Prostate gland (tissue), 2 donors: ENCODE measurements around the gene PDE6G. TPM values are rescaled to one million over a fixed set of nuclear protein-coding genes. Genes with fewer than 3 reads are reported as not detected.
"Not testable (repeated sequence)": the region's sequence is repeated elsewhere in the genome, so short reads cannot be mapped to it uniquely, and the experiment has no call there.

Experiments
- DNase-seq: peaks from one replicate; pipeline ENCODE4 v3.0.0-alpha.2; 2019; ENCODE audit warnings: low spot score
- H3K27ac ChIP-seq, 2 donors: fragments of 200-600 bp; sonication (generic); 2 replicates each; pipeline ENCODE4 v1.5.1; 2017 to 2019
- H3K27me3 ChIP-seq: fragments of 200-600 bp; sonication (generic); replicated peaks from 2 replicates; pipeline ENCODE4 v1.5.1; 2019; ENCODE audit not compliant: insufficient read depth
- H3K36me3 ChIP-seq, 2 donors: fragments of 200-600 bp; sonication (generic); 1 replicate in 1 of 2; 2 replicates in 1 of 2; pipeline versions ENCODE4 v1.5.1 to v1.8.1; 2017 to 2019
- H3K4me1 ChIP-seq: fragments of 200-600 bp; sonication (generic); replicated peaks from 2 replicates; pipeline ENCODE4 v1.5.1; 2019
- H3K4me3 ChIP-seq, 2 donors: fragments of 200-600 bp; sonication (generic); 2 replicates each; pipeline ENCODE4 v1.5.1; 2017 to 2019
- H3K9me3 ChIP-seq: fragments of 200-600 bp; sonication (generic); 2 replicates; pipeline ENCODE4 v1.5.1; 2017
- POLR2A ChIP-seq: fragments of 450-650 bp; IDR thresholded peaks from one replicate; pipeline ENCODE4 v1.6.1; 2016; ENCODE audit warnings: antibody characterized with exemption, mild to moderate bottlenecking
- POLR2AphosphoS5 ChIP-seq: sonication (generic); formaldehyde crosslinking; IDR thresholded peaks from one replicate; pipeline ENCODE4 v1.6.1; 2017; ENCODE audit warnings: antibody characterized with exemption
- WGBS: methylation state at CpG from one replicate; pipeline ENCODE4 v1.1.5; 2018; 5-methylcytosine and 5-hydroxymethylcytosine counted together
- intact Hi-C: fragments of 100-400 bp; cut with DNase I; formaldehyde crosslinking; loops from one replicate; pipeline ENCODE4 v1.14.2; 2022
- total RNA-seq, 2 donors: library from RNA; depleted of rRNA; stranded (reverse); fragments of >200 nt; gene quantifications; one replicate each; pipeline ENCODE4 v1.1.0, GENCODE V29; 2016
- TF ChIP-seq, protein P1 (sequence below), 4 experiments: fragments of 200-600 bp in 2 of 4; fragments of 450-650 bp in 2 of 4; sonication (generic) in 2 of 4; IDR thresholded peaks; 1 replicate in 3 of 4; 2 replicates in 1 of 4; pipeline ENCODE4 v1.5.1; 2016 to 2019; ENCODE audit warnings: antibody characterized with exemption in 4 of 4, mild to moderate bottlenecking in 2 of 4, moderate library complexity in 2 of 4

PDE6G gene
- total RNA-seq, 2 donors from 2014 or later = not detected

DNA sequence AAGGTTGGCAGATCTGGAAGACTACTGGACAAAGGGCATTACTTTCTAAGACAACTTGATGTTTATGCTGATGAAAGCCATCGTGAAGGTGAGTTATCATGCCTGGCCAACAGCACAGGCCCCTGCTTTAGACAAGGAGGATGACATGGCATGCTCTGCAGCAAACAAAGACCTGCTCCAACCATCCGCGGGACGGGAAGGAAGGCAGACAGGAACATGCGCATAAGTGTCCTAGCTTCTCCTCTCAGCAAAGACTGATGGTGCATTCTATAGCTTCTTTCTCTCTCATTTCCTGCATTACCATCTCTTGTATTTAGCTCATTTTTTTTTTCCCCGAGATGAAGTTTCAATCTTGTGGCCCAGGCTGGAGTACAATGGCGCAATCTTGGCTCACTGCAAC, 24.9 kb downstream of the PDE6G start:
- Histone ChIP-seq H3K36me3 (peaks cover under 1 to 13% of the 10 kb centered on the region in 2 donors), H3K4me1 (peaks cover 5% of the 10 kb centered on the region), H3K4me3 (no peak overlapping the region), H3K27me3 (no peaks in the 10 kb centered on the region), H3K9me3 (no peaks in the 10 kb centered on the region), H3K27ac (no peak overlapping the region)
- intact Hi-C loops = no loop called here
- TF ChIP-seq POLR2AphosphoS5 = no peak
- no peak for TF ChIP-seq POLR2A
- 75% methylated on average over 7 of the region's 7 CpGs for WGBS
- DNase-seq = no peak

DNA sequence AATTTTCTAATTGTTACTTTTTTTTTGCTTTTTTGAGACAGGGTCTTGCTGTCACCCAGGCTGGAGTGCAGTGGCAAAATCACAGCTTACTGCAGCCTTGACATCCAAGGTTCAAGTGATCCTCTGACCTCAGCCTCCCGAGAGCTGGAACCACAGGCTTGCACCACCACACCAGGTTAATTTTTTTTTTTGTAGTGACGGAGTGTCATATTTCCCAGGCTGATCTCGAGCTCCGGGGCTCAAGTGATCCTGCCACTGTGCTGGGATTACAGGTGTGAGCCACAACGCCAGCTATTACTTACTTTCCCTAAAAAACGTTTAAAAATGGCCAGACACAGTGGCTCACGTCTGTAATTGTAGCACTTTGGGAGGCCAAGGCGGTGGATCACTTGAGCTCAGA, 26.1 kb downstream of the PDE6G start:
- Histone ChIP-seq H3K27me3 (no peaks in the 10 kb centered on the region), H3K36me3 (peaks cover 4 to 19% of the 10 kb centered on the region in 2 donors), H3K4me3 (no peak overlapping the region), H3K4me1 (peaks cover under 1% of the 10 kb centered on the region), H3K27ac (no peak overlapping the region), H3K9me3 (no peaks in the 10 kb centered on the region)
- intact Hi-C loops = no loop called here
- TF ChIP-seq POLR2A (no peak), POLR2AphosphoS5 (no peak)
- TF ChIP-seq, protein P1, sequence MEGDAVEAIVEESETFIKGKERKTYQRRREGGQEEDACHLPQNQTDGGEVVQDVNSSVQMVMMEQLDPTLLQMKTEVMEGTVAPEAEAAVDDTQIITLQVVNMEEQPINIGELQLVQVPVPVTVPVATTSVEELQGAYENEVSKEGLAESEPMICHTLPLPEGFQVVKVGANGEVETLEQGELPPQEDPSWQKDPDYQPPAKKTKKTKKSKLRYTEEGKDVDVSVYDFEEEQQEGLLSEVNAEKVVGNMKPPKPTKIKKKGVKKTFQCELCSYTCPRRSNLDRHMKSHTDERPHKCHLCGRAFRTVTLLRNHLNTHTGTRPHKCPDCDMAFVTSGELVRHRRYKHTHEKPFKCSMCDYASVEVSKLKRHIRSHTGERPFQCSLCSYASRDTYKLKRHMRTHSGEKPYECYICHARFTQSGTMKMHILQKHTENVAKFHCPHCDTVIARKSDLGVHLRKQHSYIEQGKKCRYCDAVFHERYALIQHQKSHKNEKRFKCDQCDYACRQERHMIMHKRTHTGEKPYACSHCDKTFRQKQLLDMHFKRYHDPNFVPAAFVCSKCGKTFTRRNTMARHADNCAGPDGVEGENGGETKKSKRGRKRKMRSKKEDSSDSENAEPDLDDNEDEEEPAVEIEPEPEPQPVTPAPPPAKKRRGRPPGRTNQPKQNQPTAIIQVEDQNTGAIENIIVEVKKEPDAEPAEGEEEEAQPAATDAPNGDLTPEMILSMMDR (IDR thresholded peaks at IDR 0.05) = no peak
- WGBS = 88% methylated on average over 8 of the region's 8 CpGs
- DNase-seq = no peak

DNA sequence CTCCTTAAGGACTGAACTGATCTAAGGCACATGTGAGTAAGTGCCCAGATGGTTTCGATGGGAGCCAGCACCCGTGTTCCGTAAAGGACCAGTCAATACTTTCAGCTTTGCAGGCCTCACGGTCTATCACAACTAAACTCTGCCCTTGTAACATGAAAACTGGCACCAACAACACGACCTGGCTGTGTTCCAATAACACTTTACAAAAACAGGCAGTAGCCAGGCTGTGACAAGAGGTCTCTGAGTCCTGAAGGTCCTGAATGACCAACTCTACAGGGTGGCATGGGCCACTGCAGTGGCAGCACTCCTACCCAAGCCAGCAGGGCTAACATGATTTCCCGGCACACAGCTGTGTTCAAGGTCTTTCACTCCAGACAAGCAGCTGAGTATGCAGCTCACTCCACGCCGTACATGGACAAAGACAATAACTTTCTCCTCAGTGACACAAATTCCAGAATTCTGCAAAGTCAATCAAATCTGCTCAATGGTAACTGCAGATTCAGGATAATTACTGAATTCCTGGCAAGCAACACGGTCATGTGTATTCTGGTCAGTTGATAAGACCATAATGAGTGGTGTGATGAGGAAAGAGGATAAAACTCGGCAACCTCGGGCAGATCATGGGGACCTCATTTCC, 34.7 kb downstream of the PDE6G start:
- H3K4me1 ChIP-seq = no peaks in the 10 kb centered on the region
- no peaks in the 10 kb centered on the region for H3K9me3 ChIP-seq
- no peak overlapping the region for H3K4me3 ChIP-seq
- intact Hi-C loops = no loop called here
- no peak for DNase-seq
- TF ChIP-seq POLR2AphosphoS5 (no peak), POLR2A (no peak)
- H3K27me3 ChIP-seq = no peaks in the 10 kb centered on the region
- 80% methylated on average over 11 of the region's 11 CpGs for WGBS
- H3K27ac ChIP-seq = no peak overlapping the region
- peaks cover 6 to 22% of the 10 kb centered on the region in 2 donors for H3K36me3 ChIP-seq

DNA sequence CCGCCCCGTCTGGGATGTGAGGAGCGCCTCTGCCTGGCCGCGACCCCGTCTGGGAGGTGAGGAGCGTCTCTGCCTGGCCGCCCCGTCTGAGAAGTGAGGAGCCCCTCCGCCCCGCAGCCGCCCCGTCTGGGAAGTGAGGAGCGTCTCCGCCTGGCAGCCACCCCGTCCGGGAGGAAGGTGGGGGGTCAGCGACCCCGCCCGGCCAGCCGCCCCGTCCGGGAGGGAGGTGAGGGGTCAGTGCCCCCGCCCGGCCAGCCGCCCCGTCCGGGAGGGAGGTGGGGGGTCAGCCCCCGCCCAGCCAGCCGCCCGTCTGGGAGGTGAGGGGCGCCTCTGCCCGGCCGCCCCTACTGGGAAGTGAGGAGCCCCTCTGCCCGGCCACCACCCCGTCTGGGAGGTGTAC, 38.0 kb downstream of the PDE6G start:
- H3K36me3 ChIP-seq, H3K27me3 ChIP-seq, H3K27ac ChIP-seq, H3K4me3 ChIP-seq, H3K4me1 ChIP-seq, H3K9me3 ChIP-seq, intact Hi-C loops, DNase-seq: not testable (repeated sequence)
- WGBS = 92% methylated on average over 14 of the region's 36 CpGs

DNA sequence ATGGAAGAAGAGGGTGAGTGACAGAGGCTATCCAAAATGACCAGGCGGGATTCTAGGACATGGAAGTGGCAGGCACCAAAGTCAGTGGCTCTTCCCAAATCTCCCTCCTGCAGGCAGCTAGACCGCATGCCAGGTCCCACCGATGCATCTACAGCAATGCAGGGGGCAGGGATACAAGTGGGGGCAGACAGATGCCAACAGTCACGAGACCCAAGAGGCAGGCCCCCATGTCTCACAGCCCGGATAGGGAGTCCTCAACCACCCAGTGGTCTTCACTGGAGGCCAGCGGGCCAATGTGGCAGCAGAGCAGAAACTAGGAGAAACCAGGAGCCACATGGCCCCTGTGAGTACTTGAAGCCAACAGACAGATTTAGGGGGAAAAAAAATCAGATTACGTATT, 39.5 kb downstream of the PDE6G start:
- H3K27ac ChIP-seq = no peak overlapping the region
- peaks cover 2 to 8% of the 10 kb centered on the region in 2 donors for H3K36me3 ChIP-seq
- TF ChIP-seq, protein P1 (IDR thresholded peaks at IDR 0.05) = no peak
- TF ChIP-seq POLR2A (no peak), POLR2AphosphoS5 (no peak)
- H3K27me3 ChIP-seq = no peaks in the 10 kb centered on the region
- no peak for DNase-seq
- H3K4me3 ChIP-seq = no peak overlapping the region
- no peaks in the 10 kb centered on the region for H3K4me1 ChIP-seq
- 78% methylated on average over 7 of the region's 7 CpGs for WGBS
- intact Hi-C loops = no loop called here
- no peaks in the 10 kb centered on the region for H3K9me3 ChIP-seq

DNA sequence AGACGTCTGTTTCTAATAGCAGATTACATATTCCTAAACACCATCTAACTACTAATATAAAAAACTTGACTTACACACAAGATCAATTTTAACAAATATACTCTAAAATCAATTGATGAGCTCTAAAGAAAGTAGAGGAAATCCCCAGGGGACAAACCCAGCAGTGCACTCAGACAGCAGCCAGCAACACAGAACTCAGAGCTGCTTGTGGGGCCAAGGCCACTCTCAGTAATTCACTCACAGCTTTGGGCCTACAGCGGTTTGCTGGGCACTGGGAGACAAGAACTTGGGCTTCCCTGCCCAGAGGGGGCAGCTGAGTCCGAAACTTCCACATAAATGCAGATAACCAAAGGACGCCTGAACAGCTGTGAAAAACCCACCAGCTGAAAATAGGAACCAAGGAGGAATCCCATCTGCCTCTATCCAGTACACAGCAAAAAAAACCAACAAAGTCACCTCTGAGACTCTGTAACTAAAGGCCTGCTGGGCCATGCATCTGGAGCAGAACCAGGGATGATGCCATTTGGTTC, 40.9 kb downstream of the PDE6G start:
- no peak overlapping the region for H3K27ac ChIP-seq
- peaks cover 0 to 2% of the 10 kb centered on the region in 2 donors for H3K36me3 ChIP-seq
- 94% methylated on average over 4 of the region's 4 CpGs for WGBS
- no peaks in the 10 kb centered on the region for H3K9me3 ChIP-seq
- no peak overlapping the region for H3K4me3 ChIP-seq
- H3K4me1 ChIP-seq = no peaks in the 10 kb centered on the region
- intact Hi-C loops = no loop called here
- no peak for TF ChIP-seq POLR2A
- TF ChIP-seq POLR2AphosphoS5 = no peak
- TF ChIP-seq, protein P1 (IDR thresholded peaks at IDR 0.05) = no peak
- DNase-seq = no peak
- H3K27me3 ChIP-seq = no peaks in the 10 kb centered on the region
